ENCODE data around the gene NANOS1.

NANOS1 gene

GRCh38 chr10:119079599-119080520, 50.3 kb downstream of the NANOS1 start:
- no peak for TF ChIP-seq PAX5 (IDR thresholded peaks at IDR 0.05; ENCODE audit: insufficient read depth, low read length, severe bottlenecking)
- no peak for TF ChIP-seq POLR2AphosphoS5 (IDR thresholded peaks at IDR 0.05; ENCODE audit: low read depth, low read length)
- peak; percentile 35; the same call in 1 of the 2 replicates for TF ChIP-seq POU2F2 (IDR thresholded peaks at IDR 0.05; ENCODE audit: low read depth, low read length)
- peak; percentile 56; the same call in 1 of the 2 replicates for TF ChIP-seq TAF1 (IDR thresholded peaks at IDR 0.05; ENCODE audit: low read depth, low read length)
- DNase-seq (ENCODE audit: insufficient read length, low spot score), result peak; percentile 65
- FAIRE-seq, result peak; percentile 92

- FAIRE-seq, result peak; percentile 99
- no peak; the same call in none of the 2 replicates for TF ChIP-seq POLR2AphosphoS5 (IDR thresholded peaks at IDR 0.05; ENCODE audit: low read depth, low read length)
- TF ChIP-seq SPI1 (IDR thresholded peaks at IDR 0.05; ENCODE audit: low read depth, low read length), result peak; percentile 60
- TF ChIP-seq PAX5 (IDR thresholded peaks at IDR 0.05; ENCODE audit: insufficient read depth, low read length, severe bottlenecking), result no peak
- no peak; the same call in none of the 2 replicates for TF ChIP-seq POU2F2 (IDR thresholded peaks at IDR 0.05; ENCODE audit: low read depth, low read length)
- TF ChIP-seq POLR2A (IDR thresholded peaks at IDR 0.05; ENCODE audit: low read depth, low read length), result peak; percentile 94
- peak; percentile 99 for TF ChIP-seq TAF1 (IDR thresholded peaks at IDR 0.05; ENCODE audit: low read depth, low read length)
These were observed 51.2 kb downstream of the NANOS1 start, which contains the start of gene EIF3A for GRCh38 chr10:119080521-119081259. Gene EIF3A, minus strand, starts transcription at chr10:119080817. Its CDS starts 141 bp downstream, at chr10:119080676.

More at GRCh38 chr10:119080521-119081259, 51.2 kb downstream of the NANOS1 start, which contains the start of gene EIF3A:
- peak; percentile 88 for DNase-seq (ENCODE audit: insufficient read length, low spot score)
